GM03348 (cell line): Measurements from ENCODE around the gene GYPC.

ENCODE experiments used
- DNase-seq: peaks from one replicate; pipeline ENCODE4 v3.0.0; 2012; ENCODE audit warnings: low spot score

Gene GYPC

GRCh38 chr2:126650994-126651393 lies 5.0 kb upstream of the GYPC start:
- no peak for DNase-seq

- no peak for DNase-seq
Observed at GRCh38 chr2:126652323-126652891, 3.6 kb upstream of the GYPC start.

- no peak for DNase-seq
Observed at GRCh38 chr2:126653109-126653508, 2.8 kb upstream of the GYPC start.

GRCh38 chr2:126653761-126654160 lies 2.2 kb upstream of the GYPC start:
- DNase-seq = no peak

GRCh38 chr2:126655051-126655450 lies 907 bp upstream of the GYPC start:
- DNase-seq = no peak

GRCh38 chr2:126656431-126657147 lies 631 bp downstream of the GYPC start:
- peak; percentile 73 for DNase-seq

GRCh38 chr2:126657148-126657635 lies 1.2 kb downstream of the GYPC start:
- DNase-seq = peak; percentile 46

- DNase-seq = peak; percentile 88
Observed at GRCh38 chr2:126657636-126658318, 1.8 kb downstream of the GYPC start.

GRCh38 chr2:126658319-126658904 lies 2.5 kb downstream of the GYPC start:
- no peak for DNase-seq

GRCh38 chr2:126658905-126659561 lies 3.1 kb downstream of the GYPC start:
- peak; percentile 41 for DNase-seq

GRCh38 chr2:126659562-126660467 lies 3.9 kb downstream of the GYPC start:
- no peak for DNase-seq

GRCh38 chr2:126660971-126661370 lies 5.0 kb downstream of the GYPC start:
- no peak for DNase-seq

GRCh38 chr2:126661702-126662500 lies 5.9 kb downstream of the GYPC start:
- DNase-seq = no peak

GRCh38 chr2:126662621-126663020 lies 6.7 kb downstream of the GYPC start:
- no peak for DNase-seq

- DNase-seq = no peak
Observed at GRCh38 chr2:126663184-126663963, 7.4 kb downstream of the GYPC start.

- no peak for DNase-seq
Observed at GRCh38 chr2:126664234-126664633, 8.3 kb downstream of the GYPC start.

- DNase-seq = no peak
Observed at GRCh38 chr2:126664639-126665038, 8.7 kb downstream of the GYPC start.

GRCh38 chr2:126665483-126665882 lies 9.5 kb downstream of the GYPC start:
- no peak for DNase-seq

- no peak for DNase-seq
Observed at GRCh38 chr2:126668254-126668653, 12.3 kb downstream of the GYPC start.

GRCh38 chr2:126669772-126670171 lies 13.8 kb downstream of the GYPC start:
- no peak for DNase-seq
